AG09309 (cell line): ENCODE results near the gene FANCM.

Experiments
- DNase-seq: peaks from one replicate; pipeline ENCODE4 v3.0.0-alpha.2; 2010; ENCODE audit warnings: low read depth
- H3K4me3 ChIP-seq: 2 replicates; pipeline ENCODE4 v1.5.1; 2011; ENCODE audit warnings: mild to moderate bottlenecking, low read depth, low read length, moderate library complexity; ENCODE audit not compliant: control insufficient read depth
- CTCF ChIP-seq: IDR thresholded peaks from 2 replicates; pipeline ENCODE4 v1.5.1; 2011; ENCODE audit warnings: mild to moderate bottlenecking, low read depth, low read length, inconsistent platforms; ENCODE audit not compliant: insufficient read depth, control insufficient read depth; ENCODE audit errors: missing control alignments

FANCM gene

GRCh38 chr14:45096218-45096617 lies 39.5 kb upstream of the FANCM start:
- H3K4me3 ChIP-seq: no peak overlapping the region
- TF ChIP-seq CTCF: no peak
- DNase-seq: no peak

- no peak for TF ChIP-seq CTCF
- no peak for DNase-seq
- H3K4me3 ChIP-seq: no peak overlapping the region
These were observed 31.9 kb upstream of the FANCM start for GRCh38 chr14:45103806-45104205.

GRCh38 chr14:45104561-45104960 lies 31.2 kb upstream of the FANCM start:
- TF ChIP-seq CTCF: no peak
- H3K4me3 ChIP-seq: no peak overlapping the region
- no peak for DNase-seq

- no peak overlapping the region for H3K4me3 ChIP-seq
- no peak for DNase-seq
These were observed 22.6 kb upstream of the FANCM start for GRCh38 chr14:45112896-45113781.

GRCh38 chr14:45114327-45114726 lies 21.4 kb upstream of the FANCM start:
- no peak overlapping the region for H3K4me3 ChIP-seq
- DNase-seq: no peak
- no peak for TF ChIP-seq CTCF

More at GRCh38 chr14:45112896-45113781, 22.6 kb upstream of the FANCM start:
- no peak for TF ChIP-seq CTCF

GRCh38 chr14:45118594-45118993 lies 17.1 kb upstream of the FANCM start:
- no peak overlapping the region for H3K4me3 ChIP-seq
- no peak for TF ChIP-seq CTCF
- DNase-seq: no peak
